ENCODE results near the gene CTXND2. TPM values are rescaled to one million over a fixed set of nuclear protein-coding genes. Genes with fewer than 3 reads are reported as not detected.

CTXND2 gene
- polyA plus RNA-seq, 1 of the 3 experiments (the other 2 are of a cell fraction): not detected

DNA sequence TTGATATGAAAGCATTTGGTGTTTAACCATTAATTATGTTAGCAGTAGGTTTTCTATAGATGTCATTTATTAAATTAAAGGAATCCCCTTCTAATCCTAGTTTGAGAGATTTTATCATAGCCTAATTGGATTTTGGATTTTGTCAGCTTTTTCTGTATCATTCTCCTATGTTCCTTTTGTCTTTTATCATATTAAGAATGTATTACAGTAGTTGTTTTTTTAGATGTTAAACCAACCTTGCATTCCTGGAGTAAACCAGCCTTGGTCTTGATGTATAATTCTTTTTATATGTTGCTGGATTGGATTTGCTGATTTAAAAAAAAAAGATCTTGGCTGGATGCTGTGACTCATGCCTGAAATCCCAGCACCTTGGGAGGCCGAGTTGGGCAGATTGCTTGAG is 44.8 kb downstream of the CTXND2 start:
- Histone ChIP-seq H3K27me3 (ENCODE audit: insufficient read depth) (no peaks in the 10 kb centered on the region), H3K9ac (no peak overlapping the region), H3K9me3 (peaks cover 10% of the 10 kb centered on the region; the same call in 1 of the 2 replicates), H3K9me2 (no peaks in the 10 kb centered on the region), H3K4me3 (ENCODE audit: low read depth in 2 of 2, low read length in 1 of 2) (no peak overlapping the region), H3K4me2 (no peak overlapping the region), H3K79me2 (ENCODE audit: insufficient read depth) (peaks cover 64% of the 10 kb centered on the region), H3K4me1 (ENCODE audit: control insufficient read depth in 1 of 2, insufficient read depth in 2 of 2, low read depth in 1 of 2, low read length in 1 of 2) (peaks cover 6% of the 10 kb centered on the region in 2 experiments; a peak in 2 of 4 replicates), H3F3A (replicated peaks; ENCODE audit: insufficient read depth) (peaks cover 11% of the 10 kb centered on the region), H4K20me1 (ENCODE audit: insufficient read depth) (no peaks in the 10 kb centered on the region), H3K36me3 (replicated peaks in 1 of 2; ENCODE audit: control insufficient read depth in 1 of 2, insufficient read depth in 2 of 2, low read length in 1 of 2) (peaks cover 54 to 76% of the 10 kb centered on the region in 2 experiments), H3K27ac (ENCODE audit: low read depth in 2 of 2, low read length in 1 of 2) (no peak overlapping the region), H2AFZ (ENCODE audit: low read depth) (no peak overlapping the region)
- CTCF ChIA-PET: no interaction called here
- no peak for DNase-seq
- TF ChIP-seq GATA2 (CRISPR knock-in tag; IDR thresholded peaks at IDR 0.05) (no peak), RCOR1 (IDR thresholded peaks at IDR 0.05; ENCODE audit: low read length) (no peak)
- TF ChIP-seq, protein P1, sequence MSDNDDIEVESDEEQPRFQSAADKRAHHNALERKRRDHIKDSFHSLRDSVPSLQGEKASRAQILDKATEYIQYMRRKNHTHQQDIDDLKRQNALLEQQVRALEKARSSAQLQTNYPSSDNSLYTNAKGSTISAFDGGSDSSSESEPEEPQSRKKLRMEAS (IDR thresholded peaks at IDR 0.05; ENCODE audit: low read depth): no peak
- POLR2A ChIA-PET: no interaction called here
- WGBS (ENCODE audit: low lambda C conversion rate): 76% methylated on average over 1 of the region's 1 CpG

GRCh38 chr1:150944856-150945255 is 57.9 kb downstream of the CTXND2 start:
- Histone ChIP-seq H4K20me1 (ENCODE audit: insufficient read depth) (no peaks in the 10 kb centered on the region), H3K27me3 (ENCODE audit: insufficient read depth) (no peaks in the 10 kb centered on the region), H3K9me2 (no peaks in the 10 kb centered on the region), H3K9me3 (no peaks in the 10 kb centered on the region), H3K36me3 (replicated peaks in 1 of 2; ENCODE audit: control insufficient read depth in 1 of 2, insufficient read depth in 2 of 2, low read length in 1 of 2) (peaks cover 61 to 72% of the 10 kb centered on the region in 2 experiments), H3F3A (replicated peaks; ENCODE audit: insufficient read depth) (no peaks in the 10 kb centered on the region), H3K9ac (no peak overlapping the region), H3K27ac (ENCODE audit: low read depth in 2 of 2, low read length in 1 of 2) (no peak overlapping the region), H3K4me1 (ENCODE audit: control insufficient read depth in 1 of 2, insufficient read depth in 2 of 2, low read depth in 1 of 2, low read length in 1 of 2) (no peaks in the 10 kb centered on the region), H3K79me2 (ENCODE audit: insufficient read depth) (no peaks in the 10 kb centered on the region), H3K4me3 (ENCODE audit: low read depth in 2 of 2, low read length in 1 of 2) (no peak overlapping the region), H3K4me2 (no peak overlapping the region), H2AFZ (ENCODE audit: low read depth) (no peak overlapping the region)
- WGBS (ENCODE audit: low lambda C conversion rate): 84% methylated on average over 5 of the region's 5 CpGs
- no peak for TF ChIP-seq TCF12 (IDR thresholded peaks at IDR 0.05)
- no peak for TF ChIP-seq SIN3A (IDR thresholded peaks at IDR 0.05; ENCODE audit: borderline replicate concordance, low read depth, low read length)
- CTCF ChIA-PET: interaction anchor here (1.7 kb wide), 1 partner anchor 22 kb away, joined by 6 read pairs; no protein-coding TSS in a partner anchor
- DNase-seq: no peak
- POLR2A ChIA-PET: no interaction called here

DNA sequence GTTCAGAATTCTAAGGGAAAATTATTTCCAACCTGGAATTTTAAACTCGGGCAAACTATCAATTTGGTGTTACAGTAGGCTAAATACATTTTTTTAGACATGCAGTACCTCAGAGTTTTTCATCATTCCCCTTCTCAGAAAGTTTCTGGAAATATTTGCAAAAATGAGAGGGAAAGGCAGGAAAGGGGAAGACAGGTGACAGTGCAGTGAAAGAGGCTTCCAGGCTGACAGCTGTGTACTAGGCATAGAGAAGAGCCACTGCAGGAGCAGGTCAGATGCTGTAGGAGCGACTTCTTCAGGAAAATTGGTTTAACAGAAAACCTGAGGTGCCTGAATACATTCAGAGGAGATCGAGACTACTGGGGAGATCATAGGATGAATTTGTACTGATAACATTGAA is 67.8 kb downstream of the CTXND2 start:
- Histone ChIP-seq H3K9ac (no peak overlapping the region), H4K20me1 (ENCODE audit: insufficient read depth) (no peaks in the 10 kb centered on the region), H3K4me1 (ENCODE audit: control insufficient read depth in 1 of 2, insufficient read depth in 2 of 2, low read depth in 1 of 2, low read length in 1 of 2) (no peaks in the 10 kb centered on the region), H3K9me3 (no peaks in the 10 kb centered on the region), H3F3A (replicated peaks; ENCODE audit: insufficient read depth) (peaks cover 4% of the 10 kb centered on the region), H3K36me3 (replicated peaks in 1 of 2; ENCODE audit: control insufficient read depth in 1 of 2, insufficient read depth in 2 of 2, low read length in 1 of 2) (peaks cover 58 to 59% of the 10 kb centered on the region in 2 experiments), H3K4me2 (no peak overlapping the region), H3K27ac (ENCODE audit: low read depth in 2 of 2, low read length in 1 of 2) (no peak overlapping the region), H3K4me3 (ENCODE audit: low read depth in 2 of 2, low read length in 1 of 2) (no peak overlapping the region), H3K27me3 (ENCODE audit: insufficient read depth) (no peaks in the 10 kb centered on the region), H2AFZ (ENCODE audit: low read depth) (no peak overlapping the region), H3K9me2 (no peaks in the 10 kb centered on the region), H3K79me2 (ENCODE audit: insufficient read depth) (no peaks in the 10 kb centered on the region)
- 91% methylated on average over 3 of the region's 3 CpGs for WGBS (ENCODE audit: low lambda C conversion rate)
- no peak for TF ChIP-seq TCF12 (IDR thresholded peaks at IDR 0.05)
- TF ChIP-seq YY1 (IDR thresholded peaks at IDR 0.05; ENCODE audit: low read depth): no peak
- TF ChIP-seq FOSL2 (IDR thresholded peaks at IDR 0.05; ENCODE audit: borderline replicate concordance, low read depth): no peak
- no peak for TF ChIP-seq EP300 (IDR thresholded peaks at IDR 0.05; ENCODE audit: borderline replicate concordance in 1 of 2, low read depth in 1 of 2, low read length in 1 of 2)
- no peak for TF ChIP-seq SMC3 (IDR thresholded peaks at IDR 0.05; ENCODE audit: low read depth, low read length)
- TF ChIP-seq TAF1 (IDR thresholded peaks at IDR 0.05; ENCODE audit: borderline replicate concordance, low read depth, low read length): no peak
- TF ChIP-seq USF1 (IDR thresholded peaks at IDR 0.05; ENCODE audit: borderline replicate concordance, low read depth): no peak
- DNase-seq: no peak
- ChIA-PET POLR2A (no interaction called here), CTCF (no interaction called here)
